Hematopoietic multipotent progenitor cell treated with erythropoietin and hydrocortisone succinate and interleukin-3 and kit ligand, for 15 days (in vitro differentiated cells): ENCODE results near the gene SIK3.
"Not testable (repeated sequence)": the region's sequence is repeated elsewhere in the genome, so short reads cannot be mapped to it uniquely, and the experiment has no call there.

ENCODE experiments used
- DNase-seq: peaks from one replicate; pipeline ENCODE4 v3.0.0-alpha.2; 2015; ENCODE audit warnings: low spot score

Gene SIK3

GRCh38 chr11:117076941-117077691, 21.1 kb downstream of the SIK3 start:
- DNase-seq: no peak

- no peak for DNase-seq
Measured at GRCh38 chr11:117075186-117075585, 23.0 kb downstream of the SIK3 start.

GRCh38 chr11:117074119-117074518, 24.1 kb downstream of the SIK3 start:
- DNase-seq: no peak

DNA sequence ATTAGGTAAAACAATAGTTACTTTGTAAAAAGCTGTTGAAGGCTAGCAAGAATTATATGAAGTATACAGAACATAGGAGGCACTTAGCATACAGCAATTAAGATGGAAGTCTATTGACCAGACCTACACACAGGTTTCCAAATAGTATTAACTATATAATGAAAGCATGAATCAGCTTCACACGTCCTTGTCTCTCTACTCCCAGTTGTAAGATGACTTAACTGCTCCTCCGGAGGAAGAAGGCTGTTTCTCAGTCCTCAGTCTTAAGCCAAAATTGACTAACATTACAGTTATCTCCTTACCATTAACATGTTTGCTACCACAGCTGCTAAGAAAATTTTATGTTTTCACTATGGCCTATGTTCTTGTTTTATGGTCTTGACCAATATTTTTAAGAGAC, 24.7 kb downstream of the SIK3 start:
- no peak for DNase-seq

DNA sequence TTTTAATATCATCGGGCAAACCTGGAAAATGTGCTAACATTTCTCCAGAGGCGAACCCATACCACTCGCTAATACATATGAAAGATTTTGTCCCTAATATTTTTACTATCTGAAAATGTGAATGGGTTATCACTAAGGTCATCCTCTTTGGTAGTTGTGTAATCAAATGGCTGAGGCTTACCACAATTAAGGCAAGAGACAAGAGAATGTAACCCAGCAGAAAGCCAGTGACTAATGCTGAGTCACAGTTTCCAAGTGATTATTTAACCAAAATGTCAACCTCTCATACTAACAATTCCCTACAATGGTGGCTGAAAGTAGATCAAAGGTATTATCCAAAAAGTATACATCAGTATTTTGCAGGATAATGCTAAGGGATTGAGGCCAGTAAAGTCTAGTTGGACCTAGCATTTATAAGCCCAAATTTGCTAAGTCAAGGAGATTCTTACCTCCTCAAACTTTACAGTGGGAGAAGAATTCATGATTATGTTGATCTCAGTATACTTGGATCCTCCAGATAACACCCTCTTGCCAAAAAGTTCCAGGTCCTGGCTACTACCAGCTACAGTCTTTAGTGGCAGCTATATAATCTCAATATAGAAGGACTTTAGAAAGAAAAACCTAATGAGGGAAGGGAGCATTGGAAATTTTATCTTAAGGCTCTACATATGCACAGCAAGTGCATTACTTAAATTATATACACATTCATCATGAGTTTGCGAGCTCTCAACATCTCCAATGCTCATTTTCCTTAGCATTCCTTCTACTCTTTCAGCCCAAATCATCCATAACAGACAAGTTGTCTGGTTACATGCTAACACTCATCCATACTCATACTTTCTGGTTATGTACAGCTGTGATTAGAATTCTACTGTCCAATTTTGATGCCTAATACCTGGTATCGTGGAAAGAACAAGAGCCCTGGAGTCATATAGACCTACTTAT, 25.4 kb downstream of the SIK3 start:
- DNase-seq: peak; percentile 45

DNA sequence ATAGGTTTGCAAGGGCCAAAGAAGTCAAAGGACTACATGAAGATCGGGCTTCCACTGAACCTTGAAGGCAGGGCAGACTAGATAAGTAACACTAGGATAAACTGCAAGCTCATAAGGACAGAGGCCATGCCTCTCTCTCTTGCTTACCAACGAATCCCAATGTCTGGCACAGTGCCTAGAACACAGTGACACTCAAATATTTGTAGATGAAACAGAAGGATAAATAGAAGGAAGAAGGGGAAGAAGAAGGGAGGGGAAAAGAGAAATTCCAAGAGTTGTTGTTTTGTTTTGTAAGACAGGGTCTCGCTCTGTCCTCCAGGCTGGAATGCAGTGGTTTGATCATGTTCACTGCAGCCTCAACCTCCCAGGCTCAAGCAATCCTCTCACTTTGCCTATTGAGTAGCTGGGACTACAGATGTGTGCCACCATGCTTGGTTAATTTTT, 26.9 kb downstream of the SIK3 start:
- DNase-seq: peak; percentile 78

- DNase-seq: no peak
Measured at GRCh38 chr11:117070016-117070415, 28.2 kb downstream of the SIK3 start.

GRCh38 chr11:117068303-117068860, 29.8 kb downstream of the SIK3 start:
- DNase-seq: no peak

GRCh38 chr11:117066959-117067358, 31.3 kb downstream of the SIK3 start:
- DNase-seq: no peak

DNA sequence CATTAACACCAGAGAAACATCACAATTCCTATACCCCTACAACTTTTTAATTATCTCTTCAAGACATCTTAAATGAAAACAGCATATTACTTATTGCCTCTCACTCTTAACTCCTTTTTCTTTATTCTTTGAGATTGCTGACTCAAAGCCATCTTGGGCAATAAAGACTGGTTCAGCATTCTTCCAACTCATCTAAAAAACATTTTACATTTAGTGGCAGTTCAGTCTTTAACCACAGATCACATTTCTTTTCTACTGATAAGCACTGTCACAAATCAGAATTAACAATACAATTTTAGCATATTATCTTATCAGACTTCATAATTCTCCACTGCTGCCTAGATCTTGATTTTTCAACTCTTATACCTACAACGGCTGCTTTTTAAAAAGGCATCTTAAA, 34.0 kb downstream of the SIK3 start:
- no peak for DNase-seq

DNA sequence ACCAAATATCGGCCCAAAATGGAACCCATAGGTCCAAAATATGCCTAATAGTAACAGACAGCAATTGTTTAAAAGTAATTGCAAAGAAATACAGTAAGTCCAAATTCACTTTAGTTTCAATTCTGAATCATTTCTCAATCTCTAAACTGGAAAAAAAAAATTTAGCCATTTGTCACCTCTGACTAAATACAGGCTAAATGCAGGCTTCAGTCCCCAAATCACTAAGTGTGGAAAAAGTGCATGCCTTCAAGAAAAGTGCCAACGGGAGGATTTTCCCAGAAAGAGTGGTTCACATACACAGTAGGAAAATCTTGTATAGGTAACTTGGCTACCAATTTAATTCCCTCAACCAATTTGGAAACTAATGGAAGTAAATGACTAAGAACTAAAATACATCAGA, 35.7 kb downstream of the SIK3 start:
- DNase-seq: no peak

DNA sequence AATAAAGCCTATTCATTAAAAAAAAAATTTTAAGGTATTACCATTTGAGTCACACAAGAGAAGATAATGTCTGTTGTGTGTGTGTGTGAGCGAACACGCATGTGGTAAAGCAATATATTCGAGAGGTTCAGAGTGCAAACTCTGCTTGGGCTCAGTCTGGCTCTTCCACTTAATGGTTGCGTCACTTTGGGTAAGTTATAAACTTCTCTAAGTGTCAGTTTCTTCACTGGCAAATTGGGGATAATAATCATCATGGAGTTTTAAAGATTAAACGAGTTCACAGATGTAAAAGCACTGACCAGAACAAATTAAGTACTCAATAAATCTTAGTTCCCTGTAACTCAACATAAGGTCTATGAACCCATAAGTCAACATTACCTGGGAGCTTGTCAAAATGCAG, 37.0 kb downstream of the SIK3 start:
- no peak for DNase-seq

DNA sequence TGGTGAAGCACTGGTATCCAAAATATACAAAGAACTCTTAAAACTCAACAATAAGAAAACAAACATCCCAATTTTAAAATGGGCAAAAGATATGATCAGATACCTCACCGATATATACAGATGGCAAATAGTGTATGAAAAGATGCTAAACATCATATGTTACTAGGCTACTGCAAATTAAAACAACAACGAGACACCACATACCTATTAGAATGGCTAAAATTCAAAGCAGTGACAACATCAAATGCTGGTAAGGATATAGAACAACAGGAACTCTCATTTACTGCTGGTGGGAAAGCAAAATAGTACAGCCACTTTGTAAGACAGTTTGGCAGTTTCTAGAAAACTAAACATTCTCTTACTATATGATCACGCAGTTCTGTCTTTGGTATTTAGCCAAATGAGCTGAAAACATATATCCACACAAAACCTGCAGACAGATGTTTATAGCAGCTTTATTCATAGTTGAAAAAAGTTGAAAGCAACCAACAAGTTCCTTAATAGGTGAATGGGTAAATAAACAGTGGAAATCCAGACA, 38.5 kb downstream of the SIK3 start:
- no peak for DNase-seq

DNA sequence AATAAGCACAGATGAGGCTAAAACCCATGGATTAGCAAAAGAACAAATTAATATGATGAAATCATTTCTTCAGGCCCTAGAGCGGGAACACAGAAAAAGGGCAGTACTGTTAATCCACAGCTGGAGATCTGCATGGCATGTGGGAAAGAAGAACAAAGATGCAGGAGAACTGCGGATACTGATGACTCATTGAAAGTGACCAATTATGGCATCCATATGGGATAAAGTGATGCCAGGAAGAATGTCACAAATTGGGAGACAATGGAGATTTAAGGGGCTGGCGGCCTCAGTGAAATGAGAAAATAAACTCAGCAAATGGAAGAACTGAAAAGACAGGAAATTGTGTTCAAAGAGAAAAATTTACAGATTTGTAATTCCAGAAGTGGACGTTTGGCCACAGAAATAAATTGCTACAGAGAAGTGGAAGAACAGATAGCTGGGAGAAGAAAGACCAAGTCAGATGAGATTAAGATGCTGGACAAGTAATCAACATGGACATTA, 39.4 kb downstream of the SIK3 start:
- DNase-seq: no peak

DNA sequence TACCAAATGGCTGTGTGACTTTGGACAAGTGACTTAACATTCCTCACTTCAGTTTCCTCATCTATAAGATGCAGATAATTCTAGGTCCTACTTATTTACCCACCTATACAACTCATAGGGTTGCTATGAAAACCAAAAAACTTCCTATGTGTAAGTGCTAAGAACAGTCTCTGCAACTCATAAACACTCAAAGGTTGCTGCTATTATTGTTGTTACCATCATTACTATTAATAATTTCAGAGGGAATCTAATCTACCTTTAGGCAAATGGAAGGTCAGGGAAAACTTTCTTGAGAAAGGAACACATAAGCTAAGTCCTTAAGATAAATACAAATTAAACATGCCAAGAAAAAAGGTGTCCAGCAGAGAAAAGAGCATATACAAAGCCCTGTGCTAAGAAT, 40.5 kb downstream of the SIK3 start:
- no peak for DNase-seq

- DNase-seq: no peak
Measured at GRCh38 chr11:117057317-117057716, 40.9 kb downstream of the SIK3 start.

- no peak for DNase-seq
Measured at GRCh38 chr11:117055469-117055868, 42.8 kb downstream of the SIK3 start.

DNA sequence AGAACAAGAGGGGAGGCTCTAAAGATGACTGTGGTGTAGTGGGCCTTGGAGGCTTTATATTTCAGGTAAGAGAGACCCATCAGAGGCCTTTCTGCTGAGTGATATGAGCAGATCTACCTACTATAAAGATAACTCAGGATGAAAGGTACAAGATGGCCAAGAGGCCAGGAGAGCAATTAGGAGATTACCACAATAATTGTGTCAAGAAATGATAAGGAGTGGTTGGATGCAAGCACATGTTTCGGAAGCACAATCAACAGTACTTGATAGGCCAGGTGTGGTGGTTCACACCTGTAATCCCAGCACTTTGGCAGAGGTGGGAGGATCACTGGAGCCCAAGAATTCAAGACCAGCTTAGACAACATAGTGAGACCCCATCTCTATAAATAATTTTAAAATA, 43.8 kb downstream of the SIK3 start:
- no peak for DNase-seq

GRCh38 chr11:117052196-117053149, 45.8 kb downstream of the SIK3 start:
- no peak for DNase-seq

DNA sequence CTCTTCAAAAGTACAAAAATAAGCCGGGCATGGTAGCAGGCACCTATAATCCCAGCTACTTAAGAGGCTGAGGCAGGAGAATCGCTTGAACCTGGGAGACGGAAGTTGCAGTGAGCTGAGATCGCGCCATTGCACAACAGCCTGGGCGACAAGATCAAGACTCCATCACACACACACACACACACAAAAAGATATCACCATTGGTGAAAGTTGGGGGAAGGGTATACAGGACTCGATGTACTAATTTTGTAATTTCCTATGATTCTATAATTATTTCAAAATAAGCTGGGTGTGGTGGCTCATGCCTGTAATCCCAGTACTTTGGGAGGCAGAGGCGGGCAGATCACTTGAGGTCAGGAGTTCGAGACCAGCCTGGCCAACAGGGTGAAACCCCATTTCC, 48.1 kb downstream of the SIK3 start:
- DNase-seq: not testable (repeated sequence)

- DNase-seq: not testable (repeated sequence)
Measured at GRCh38 chr11:117046627-117047026, 51.6 kb downstream of the SIK3 start.
